Activated CD8-positive, alpha-beta memory T cell treated with anti-CD3 and anti-CD28 coated beads for 48 hours (primary cell): Measurements from ENCODE around the gene ANTXRL.
"Not testable (repeated sequence)": the region's sequence is repeated elsewhere in the genome, so short reads cannot be mapped to it uniquely, and the experiment has no call there.

ENCODE experiments used
- DNase-seq, 3 experiments: peaks; one replicate each; pipeline ENCODE4 v3.0.0-alpha.2; 2020; ENCODE audit warnings: low read depth in 2 of 3, low spot score in 2 of 3

Gene ANTXRL

GRCh38 chr10:46254007-46254383 is 32.8 kb upstream of the ANTXRL start:
- no peak for DNase-seq

- DNase-seq: no peak
These were observed 32.3 kb upstream of the ANTXRL start for GRCh38 chr10:46254467-46254866.

GRCh38 chr10:46255210-46255609 is 31.6 kb upstream of the ANTXRL start:
- DNase-seq: not testable (repeated sequence)

- DNase-seq: peak in 1 of 3 experiments; percentile 31
These were observed 30.7 kb upstream of the ANTXRL start for GRCh38 chr10:46255801-46256747.

GRCh38 chr10:46257099-46257498 is 29.7 kb upstream of the ANTXRL start:
- DNase-seq: no peak

- not testable (repeated sequence) for DNase-seq
These were observed 23.8 kb upstream of the ANTXRL start for GRCh38 chr10:46262906-46263560.

GRCh38 chr10:46263831-46264268 is 22.9 kb upstream of the ANTXRL start:
- DNase-seq: no peak

GRCh38 chr10:46264336-46264735 is 22.5 kb upstream of the ANTXRL start:
- DNase-seq: no peak

- no peak for DNase-seq
These were observed 21.9 kb upstream of the ANTXRL start for GRCh38 chr10:46264737-46265368.

- DNase-seq: not testable (repeated sequence)
These were observed 21.1 kb upstream of the ANTXRL start for GRCh38 chr10:46265566-46266305.

GRCh38 chr10:46266306-46266985 is 20.4 kb upstream of the ANTXRL start:
- no peak for DNase-seq

GRCh38 chr10:46267132-46267985 is 19.4 kb upstream of the ANTXRL start:
- no peak for DNase-seq

GRCh38 chr10:46268076-46268881 is 18.5 kb upstream of the ANTXRL start:
- DNase-seq: peak in 1 of 3 experiments; percentile 31

GRCh38 chr10:46269554-46270053 is 17.2 kb upstream of the ANTXRL start:
- not testable (repeated sequence) for DNase-seq

- DNase-seq: no peak
These were observed 16.5 kb upstream of the ANTXRL start for GRCh38 chr10:46270086-46270811.

GRCh38 chr10:46270963-46271530 is 15.8 kb upstream of the ANTXRL start:
- not testable (repeated sequence) for DNase-seq

GRCh38 chr10:46271795-46272499 is 14.8 kb upstream of the ANTXRL start:
- DNase-seq: not testable (repeated sequence)
